GM21619 (cell line): Measurements from ENCODE around the gene DNM2.
"Not testable (repeated sequence)": the region's sequence is repeated elsewhere in the genome, so short reads cannot be mapped to it uniquely, and the experiment has no call there.

Experiments
- ATAC-seq: cut with Tn5 transposase; IDR thresholded peaks from one replicate; pipeline ENCODE4 v1.9.1; 2021; ENCODE audit not compliant: unreplicated experiment

Gene DNM2

GRCh38 chr19:10858204-10858828, 140.4 kb downstream of the DNM2 start:
- no peak for ATAC-seq

- no peak for ATAC-seq
Observed at GRCh38 chr19:10861103-10861651, 143.3 kb downstream of the DNM2 start.

GRCh38 chr19:10862561-10863106, 144.8 kb downstream of the DNM2 start:
- ATAC-seq = no peak

- no peak for ATAC-seq
Observed at GRCh38 chr19:10863107-10863717, 145.3 kb downstream of the DNM2 start.

GRCh38 chr19:10864538-10864899, 146.6 kb downstream of the DNM2 start:
- no peak for ATAC-seq

- ATAC-seq = no peak
Observed at GRCh38 chr19:10866495-10866894, 148.6 kb downstream of the DNM2 start.

GRCh38 chr19:10868872-10869547, 151.1 kb downstream of the DNM2 start:
- ATAC-seq = no peak

- ATAC-seq = not testable (repeated sequence)
Observed at GRCh38 chr19:10869872-10870311, 152.0 kb downstream of the DNM2 start.

GRCh38 chr19:10870501-10870954, 152.6 kb downstream of the DNM2 start:
- ATAC-seq = no peak

- peak; percentile 63 for ATAC-seq
Observed at GRCh38 chr19:10870955-10871603, 153.2 kb downstream of the DNM2 start, which contains the start of gene CARM1. TSS of gene CARM1 (plus strand) at chr19:10871553. CDS start at chr19:10871703, 150 bp downstream.

GRCh38 chr19:10871711-10872545, 154.0 kb downstream of the DNM2 start:
- peak; percentile 5 for ATAC-seq

GRCh38 chr19:10872546-10873107, 154.7 kb downstream of the DNM2 start:
- ATAC-seq = no peak

- no peak for ATAC-seq
Observed at GRCh38 chr19:10874024-10874423, 156.1 kb downstream of the DNM2 start.

- peak; percentile 55 for ATAC-seq
Observed at GRCh38 chr19:10876459-10877240, 158.8 kb downstream of the DNM2 start.

- ATAC-seq = not testable (repeated sequence)
Observed at GRCh38 chr19:10877608-10878007, 159.7 kb downstream of the DNM2 start.

GRCh38 chr19:10878253-10878652, 160.4 kb downstream of the DNM2 start:
- no peak for ATAC-seq
